Inflammatory macrophage treated with lipopolysaccharide for 1 hour (primary cell): ENCODE data around the gene VSTM2L.
"Not testable (repeated sequence)": the region's sequence is repeated elsewhere in the genome, so short reads cannot be mapped to it uniquely, and the experiment has no call there.

Source experiments
- DNase-seq, 2 donors: peaks; one replicate each; pipeline ENCODE4 v3.0.0-alpha.2; 2020 to 2022

The VSTM2L gene, protein sequence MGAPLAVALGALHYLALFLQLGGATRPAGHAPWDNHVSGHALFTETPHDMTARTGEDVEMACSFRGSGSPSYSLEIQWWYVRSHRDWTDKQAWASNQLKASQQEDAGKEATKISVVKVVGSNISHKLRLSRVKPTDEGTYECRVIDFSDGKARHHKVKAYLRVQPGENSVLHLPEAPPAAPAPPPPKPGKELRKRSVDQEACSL

DNA sequence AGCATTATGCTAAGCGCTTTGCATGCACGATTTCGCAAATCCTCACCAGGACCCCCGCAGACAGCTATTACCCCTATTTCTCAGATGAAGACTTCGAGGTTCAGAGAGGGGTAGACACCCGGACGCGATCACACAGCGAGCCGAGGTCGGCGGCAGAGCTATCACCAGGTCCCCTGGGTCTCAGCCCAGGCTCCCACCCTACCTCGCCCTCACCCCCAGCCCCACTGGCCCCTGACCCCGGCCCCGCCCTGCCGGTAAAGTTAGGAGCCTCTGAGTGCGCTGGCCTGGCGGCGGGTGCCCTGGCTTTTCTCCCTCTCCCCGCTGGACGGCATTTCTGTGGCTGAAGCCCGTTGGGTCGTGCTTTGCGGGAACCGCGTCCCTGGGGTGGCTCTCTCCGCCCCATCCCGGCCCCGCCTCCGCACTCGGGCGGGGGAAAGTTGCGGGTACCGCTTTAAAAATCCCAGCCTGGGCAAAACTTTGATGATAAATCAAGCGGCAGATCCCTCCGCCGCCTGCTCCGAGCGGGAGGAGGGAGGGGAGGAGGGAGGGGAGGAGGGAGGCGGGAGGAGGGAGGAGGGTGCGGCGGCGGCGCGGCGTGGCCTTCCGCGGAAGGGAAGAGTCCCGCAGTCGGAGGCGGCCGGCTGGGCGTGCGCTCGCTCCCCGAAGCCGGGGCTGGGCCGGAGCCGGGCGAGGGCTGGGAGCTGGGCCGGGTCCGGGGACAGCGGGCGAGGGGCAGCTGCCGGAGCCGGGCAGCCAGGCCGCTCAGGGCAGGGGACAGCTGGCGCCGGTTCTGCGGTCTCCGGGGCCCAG is at the start of gene VSTM2L:
Gene VSTM2L, plus strand, starts transcription at position 624 of the 810 bp plus-strand sequence. CDS start 224 bp downstream, outside the sequence.
- peak in 1 of 2 donors; percentile 17 for DNase-seq

DNA sequence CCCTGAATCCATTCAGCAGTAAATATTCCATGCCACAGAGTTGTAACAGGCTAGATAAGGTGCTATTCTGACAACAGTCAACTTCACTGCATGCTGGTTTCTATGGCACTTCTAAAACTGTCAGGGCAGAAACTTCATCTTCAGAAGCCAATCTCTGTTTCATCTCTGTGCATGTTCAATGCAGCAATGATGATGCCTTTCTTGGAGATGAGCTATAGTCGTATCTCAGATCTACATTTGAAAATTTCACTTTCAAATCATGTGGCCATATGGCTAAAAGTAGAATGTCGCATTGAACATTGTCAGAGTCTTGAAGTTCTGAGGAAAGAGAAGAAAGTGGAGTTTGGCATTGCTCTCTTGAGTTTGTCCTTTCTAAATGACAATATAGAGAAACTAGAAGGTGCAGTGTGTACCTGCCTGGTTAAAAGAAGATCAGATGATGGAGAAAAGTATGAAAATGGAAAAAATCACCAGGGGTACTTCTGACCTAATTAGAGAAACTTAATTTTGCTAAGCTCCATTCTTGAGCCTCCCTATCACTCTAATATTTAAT is 49.0 kb upstream of the VSTM2L start:
- DNase-seq, result no peak

DNA sequence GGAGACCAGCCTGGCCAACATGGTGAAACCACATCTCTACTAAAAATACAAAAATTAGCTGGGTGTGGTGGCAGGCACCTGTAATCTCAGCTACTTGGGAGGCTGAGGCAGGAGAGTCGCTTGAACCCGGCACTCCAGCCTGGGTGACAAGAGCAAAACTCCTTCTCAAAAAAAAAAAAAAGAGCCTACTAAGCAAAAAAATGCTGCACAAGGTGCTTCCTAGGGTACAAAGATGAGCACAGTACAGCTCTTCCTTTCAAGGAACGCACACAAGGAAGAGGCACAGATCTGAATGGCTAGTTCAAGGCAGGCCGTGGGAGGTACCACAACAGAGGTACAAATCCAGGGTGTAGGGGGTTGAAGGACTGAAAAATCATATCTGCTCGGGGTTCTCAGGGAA is 46.9 kb upstream of the VSTM2L start:
- not testable (repeated sequence) for DNase-seq

DNA sequence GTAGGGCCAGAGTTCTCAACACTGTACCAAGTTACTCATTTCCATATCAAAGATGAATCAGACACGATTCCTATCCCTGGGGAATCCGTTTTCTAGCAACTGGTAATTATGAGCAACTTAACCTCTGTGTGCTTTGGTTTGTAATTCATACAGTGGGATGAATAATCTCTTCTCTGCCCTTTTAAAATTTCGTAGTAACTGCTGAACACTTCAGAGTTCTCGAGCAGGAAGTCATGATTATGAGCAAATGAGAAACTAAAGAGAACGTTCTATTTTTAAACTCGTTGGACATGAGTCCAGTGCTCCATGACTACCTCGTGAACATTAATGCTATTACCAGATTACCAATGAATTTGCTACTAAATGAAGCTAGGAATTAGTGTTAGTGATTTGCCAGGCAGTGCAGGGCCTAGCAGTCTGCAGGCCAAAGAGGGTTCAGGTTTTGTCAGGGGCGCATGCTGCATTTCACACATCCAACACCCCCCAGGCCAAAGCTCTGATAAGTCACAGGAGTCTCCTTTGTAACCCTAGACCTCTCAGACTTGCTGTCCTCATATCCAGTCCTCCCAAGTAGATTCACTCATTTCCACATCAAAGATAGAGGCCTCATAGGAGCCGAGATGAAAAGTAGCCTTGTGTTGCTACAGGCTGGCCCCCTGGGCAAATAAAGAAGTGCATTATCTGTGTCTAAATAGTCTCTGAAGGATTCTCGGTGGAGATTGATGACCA is 45.8 kb upstream of the VSTM2L start:
- DNase-seq, result no peak

DNA sequence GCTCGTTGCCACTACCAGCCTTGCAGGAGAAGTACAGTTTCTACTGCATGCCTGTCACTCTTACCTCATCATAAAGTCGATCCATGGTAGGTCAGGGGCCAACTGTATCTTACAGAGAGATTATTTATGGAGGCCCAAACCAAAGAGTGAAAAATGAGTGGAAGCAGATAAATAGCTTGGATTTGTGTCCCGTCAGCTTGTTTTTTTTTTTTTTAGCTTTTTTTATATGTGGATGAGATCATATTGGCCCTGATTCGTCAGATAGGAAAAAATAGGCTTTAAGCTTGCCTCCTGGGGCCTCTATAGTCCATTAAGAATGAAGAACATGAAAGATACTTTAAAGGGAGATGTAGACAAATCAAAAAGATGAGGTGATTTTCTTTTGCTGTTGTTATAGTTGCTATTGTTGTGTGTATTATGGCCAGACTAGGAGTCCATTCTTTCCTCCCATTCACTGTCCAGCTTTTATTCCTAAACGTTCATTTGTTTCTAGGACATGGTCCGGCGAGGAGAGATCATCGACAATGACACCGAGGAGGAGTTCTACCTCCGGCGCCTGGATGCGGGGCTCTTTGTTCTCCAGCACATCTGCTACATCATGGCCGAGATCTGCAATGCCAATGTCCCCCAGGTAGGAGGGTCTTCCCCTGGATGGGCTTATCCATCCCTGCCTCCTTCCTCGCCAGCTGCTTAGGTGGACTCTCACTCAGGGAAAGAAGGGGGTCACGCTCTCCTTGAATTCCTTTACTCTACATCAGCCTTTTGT is 43.3 kb upstream of the VSTM2L start:
- no peak for DNase-seq

DNA sequence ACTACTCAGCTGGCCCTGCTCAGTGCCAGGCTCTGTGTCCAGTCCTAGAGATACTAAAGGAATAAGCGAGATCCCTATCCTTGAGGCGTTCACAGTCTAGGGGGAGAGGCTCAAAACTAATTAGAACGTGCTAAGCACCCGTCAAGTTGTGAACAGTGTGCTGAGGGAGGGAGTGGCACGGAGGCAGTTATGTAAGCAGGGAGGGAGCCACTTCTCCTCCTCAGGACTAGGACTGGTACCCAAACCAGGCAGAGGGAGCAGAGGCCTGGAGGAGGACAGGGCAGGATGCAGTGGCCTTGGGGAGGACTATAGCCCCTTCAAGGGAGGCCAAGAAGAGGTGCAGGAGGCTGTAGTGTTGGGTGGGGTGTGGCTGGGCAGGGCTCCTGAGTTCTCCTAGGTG is 39.6 kb upstream of the VSTM2L start:
- DNase-seq, result no peak

DNA sequence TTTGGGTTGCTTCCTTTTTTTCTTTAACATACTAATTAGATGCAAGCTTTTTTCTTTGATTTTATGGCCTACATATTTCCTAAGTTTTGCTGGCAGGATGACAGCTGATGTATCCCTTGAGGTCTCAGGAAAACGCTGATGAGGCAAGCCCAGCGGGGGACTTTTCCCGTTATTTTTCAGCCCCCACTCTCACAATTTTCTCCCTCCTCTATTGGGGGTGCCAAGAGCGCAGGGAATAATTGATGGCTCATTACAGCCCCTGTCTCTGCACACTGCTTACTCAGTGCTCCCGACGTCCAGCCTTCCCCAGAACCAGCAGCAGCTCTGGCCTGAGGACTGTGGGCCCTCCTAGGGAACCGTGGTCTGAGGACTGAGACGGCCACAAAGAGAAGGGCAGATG is 38.6 kb upstream of the VSTM2L start:
- no peak for DNase-seq

DNA sequence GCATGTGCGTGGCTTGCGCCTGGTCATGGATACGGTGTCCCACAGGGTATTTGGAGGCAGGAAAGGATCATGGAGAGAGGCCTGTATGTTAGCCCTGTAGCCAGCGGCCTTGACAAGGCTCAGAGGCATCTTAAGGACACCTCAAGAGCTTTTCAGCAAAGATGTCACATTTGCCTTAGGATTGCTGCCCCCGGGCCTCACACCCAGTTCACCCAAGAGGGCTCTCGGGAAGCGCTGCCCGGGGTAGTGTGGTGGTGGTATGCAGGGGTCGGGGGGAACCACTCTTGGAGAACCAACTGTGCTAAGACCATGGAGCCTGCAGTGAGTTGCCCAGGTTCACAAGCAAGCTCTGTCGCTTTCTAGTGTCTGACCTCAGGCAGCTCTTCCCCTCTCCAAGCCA is 36.9 kb upstream of the VSTM2L start:
- DNase-seq, result no peak

DNA sequence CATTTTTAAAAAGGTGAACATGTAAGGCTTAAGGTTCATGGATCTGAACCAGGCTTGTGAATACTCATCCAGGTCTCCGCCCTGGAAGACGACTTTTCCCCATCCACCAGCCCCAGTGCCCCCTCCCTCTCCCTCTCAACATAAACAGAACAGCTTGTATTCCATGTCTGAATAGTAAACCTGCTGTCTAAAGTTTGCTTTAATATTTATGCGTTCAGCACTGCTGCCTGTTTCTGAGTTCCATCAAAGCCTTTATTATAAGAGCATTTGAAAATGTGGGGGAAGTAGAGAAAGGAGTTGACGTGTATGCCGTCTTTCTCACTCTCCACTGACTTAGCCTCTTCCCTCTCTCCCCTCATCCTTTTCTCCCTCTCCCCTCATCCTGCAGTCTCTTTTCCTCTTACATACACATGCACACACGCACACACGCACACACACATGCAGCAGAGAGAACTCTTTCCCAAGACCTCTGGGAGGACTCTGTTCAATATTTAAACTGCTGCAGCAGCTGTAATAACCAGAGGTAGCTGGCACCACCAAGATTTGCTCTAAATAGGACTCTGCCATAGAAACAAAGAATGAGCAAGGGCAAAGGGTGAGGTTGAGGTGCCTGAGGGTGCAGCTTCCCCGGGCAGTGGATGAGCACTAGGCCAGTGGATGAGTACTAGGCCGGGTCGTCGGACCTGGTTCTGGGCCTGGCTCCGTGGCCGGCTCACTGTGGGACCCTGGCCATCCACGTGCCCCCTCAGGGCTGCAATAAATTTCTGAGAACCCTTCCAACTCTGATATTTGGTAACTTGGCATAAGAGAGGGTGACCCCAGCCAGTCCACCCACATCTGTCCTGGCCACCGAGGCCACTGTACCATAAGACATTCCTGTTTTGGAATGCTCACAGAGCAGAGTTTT is 35.4 kb upstream of the VSTM2L start:
- DNase-seq, result no peak

DNA sequence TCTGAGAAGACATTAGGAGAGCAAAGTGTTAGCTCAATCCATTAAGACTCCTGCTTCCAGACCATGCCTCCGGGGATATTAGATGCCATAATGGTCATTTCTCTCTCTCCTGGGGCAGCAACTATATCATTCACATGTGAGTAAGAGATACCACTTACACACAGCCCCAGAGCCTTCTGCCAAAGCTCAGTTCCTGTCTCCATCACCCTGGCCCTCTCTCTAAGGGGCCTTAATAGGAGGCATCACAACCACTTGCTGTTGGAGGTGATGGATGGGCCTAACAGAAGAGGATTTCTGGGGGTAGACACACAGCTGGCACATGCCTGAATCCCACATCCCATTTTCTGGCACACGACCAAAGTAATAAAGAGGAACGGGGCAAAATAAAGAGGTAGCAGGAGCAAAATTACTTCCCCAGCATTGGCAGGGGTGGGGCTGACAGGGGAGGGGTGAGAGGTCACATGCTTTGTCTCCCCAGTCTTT is 34.0 kb upstream of the VSTM2L start:
- peak in 1 of 2 donors; percentile 9 for DNase-seq

DNA sequence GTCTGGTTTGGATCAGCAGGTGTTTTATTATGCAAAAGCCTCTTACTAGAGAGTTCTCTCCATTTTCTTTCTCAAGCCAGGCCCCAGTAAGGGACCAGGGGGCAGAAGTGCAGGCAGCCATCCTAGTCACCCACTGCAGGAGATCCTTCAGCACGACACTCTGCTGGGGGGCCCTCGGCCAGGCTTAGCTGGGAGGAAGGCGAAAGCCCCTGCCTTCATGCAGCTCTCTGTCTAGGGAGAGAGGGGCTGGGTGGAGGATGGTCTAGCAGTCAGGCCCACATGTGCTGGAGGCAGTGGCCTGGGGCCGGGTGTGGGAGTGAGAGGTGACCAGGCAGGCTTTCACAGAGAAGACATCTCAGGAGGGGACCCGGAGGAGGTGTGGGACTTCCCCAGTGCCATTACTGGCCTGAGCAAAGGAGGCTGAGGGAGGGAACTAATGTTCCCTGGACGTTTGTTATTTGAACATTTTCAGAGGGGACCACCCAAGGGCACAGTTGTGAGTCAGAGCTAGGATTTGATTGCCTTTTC is 33.5 kb upstream of the VSTM2L start:
- no peak for DNase-seq

DNA sequence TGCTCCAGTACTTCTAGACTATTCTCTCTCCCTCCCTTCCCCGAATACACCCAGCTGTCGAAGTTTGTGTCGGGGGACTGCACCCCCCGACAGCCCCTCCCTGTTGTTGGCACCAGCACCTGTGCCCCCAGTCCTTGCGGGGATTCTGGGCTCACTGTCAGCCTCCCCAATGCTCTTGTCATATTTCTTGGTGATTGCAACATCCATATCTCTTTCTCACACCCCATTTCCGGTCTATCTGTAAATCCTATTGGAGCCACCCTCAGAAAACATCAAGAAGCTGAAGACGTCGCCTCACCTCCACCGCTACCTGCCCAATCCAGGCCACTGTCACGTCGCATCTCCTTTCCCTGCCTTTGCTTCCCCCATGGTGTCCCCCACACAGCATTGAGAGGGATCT is 32.6 kb upstream of the VSTM2L start:
- no peak for DNase-seq

DNA sequence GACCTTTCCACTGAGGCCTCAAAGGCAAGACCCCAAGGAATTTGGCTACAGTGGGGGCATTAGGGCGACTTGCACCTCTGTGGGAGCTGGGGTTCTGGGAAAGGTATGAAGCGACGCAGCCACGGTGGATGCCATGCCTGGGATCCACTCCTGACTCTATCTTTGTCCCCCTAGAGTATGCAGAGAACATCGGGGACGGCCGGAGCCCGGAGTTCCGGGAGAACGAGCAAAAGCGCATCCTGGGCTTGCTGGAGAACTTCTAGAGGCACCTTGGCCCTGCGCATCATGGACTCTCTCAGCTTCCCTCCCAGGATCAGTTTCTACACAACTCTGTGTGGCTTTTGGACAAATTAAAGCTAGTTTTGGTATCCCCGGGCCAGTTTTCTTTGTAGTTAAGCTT is 31.2 kb upstream of the VSTM2L start:
- DNase-seq, result no peak

DNA sequence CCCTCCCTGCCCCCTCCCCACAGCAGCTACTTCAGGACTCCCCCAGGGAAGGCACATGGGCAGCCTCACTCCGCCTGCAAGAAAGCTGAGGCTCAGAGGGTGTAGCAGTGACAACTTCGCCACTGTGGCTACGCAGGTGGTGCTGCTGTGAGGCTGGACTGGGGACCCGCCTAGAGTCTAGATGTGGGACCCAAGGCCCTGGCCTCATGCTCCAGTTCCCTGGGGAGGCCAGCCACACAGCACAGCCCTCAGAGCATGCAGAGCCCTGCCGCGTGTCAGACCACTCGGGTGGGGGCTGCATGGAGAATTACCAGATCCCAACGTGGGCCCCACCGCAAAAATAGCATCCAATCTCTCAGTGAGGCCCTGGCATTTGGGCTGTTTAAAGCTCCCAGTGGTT is 30.8 kb upstream of the VSTM2L start:
- no peak for DNase-seq

DNA sequence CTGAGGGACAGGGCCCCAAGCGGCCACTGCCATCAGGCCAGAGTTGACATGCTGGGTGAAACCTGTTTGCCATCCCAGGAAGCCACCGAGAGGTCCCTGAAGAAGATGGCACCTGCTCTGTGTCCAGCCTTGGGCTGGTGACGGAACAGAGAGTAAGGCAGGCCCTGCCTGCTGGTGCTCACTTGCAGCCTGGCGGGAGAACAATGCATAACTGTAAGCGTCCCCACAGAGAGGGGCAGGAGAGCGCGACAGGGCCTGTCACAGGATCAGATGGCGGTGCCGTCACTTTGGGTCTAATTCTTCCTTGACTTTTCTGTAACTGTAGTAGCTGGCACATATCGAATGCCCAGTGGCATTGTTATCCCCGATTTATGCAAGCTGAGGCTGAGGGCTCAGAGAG is 29.0 kb upstream of the VSTM2L start:
- DNase-seq, result no peak

DNA sequence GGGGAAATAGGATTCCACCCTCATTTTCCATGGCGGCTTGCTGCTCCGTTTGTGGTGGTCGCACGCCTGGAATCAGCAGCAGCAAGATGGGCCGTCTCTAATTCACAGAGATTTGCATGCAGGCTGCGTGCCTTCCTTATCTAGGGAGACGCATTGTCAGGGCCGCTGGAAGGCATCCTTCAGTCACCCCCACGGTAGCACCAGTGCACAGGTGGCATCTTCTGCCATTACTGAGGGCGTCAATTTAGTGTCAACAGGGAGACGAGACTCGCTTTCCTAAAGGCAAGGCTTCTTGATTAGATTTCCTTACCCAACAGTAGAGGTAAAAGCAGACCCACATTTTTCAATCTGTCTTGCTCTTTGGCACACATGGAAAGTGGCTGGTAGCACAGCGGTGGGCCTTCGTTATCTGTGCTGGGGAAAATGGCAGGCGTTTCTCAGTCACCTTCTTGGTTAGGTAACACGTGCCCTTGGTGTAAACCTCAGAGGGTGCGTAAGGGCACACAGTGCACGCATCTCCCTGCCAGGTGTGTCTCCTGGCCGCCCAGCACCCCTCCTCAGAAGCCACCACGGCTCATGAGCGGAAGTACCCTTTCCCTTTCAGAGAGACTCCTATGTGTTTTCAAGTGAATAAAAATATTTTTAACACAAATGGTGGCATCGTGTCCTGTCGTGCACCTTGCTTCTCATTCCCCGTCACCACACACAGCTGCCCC is 27.3 kb upstream of the VSTM2L start:
- DNase-seq, result no peak

DNA sequence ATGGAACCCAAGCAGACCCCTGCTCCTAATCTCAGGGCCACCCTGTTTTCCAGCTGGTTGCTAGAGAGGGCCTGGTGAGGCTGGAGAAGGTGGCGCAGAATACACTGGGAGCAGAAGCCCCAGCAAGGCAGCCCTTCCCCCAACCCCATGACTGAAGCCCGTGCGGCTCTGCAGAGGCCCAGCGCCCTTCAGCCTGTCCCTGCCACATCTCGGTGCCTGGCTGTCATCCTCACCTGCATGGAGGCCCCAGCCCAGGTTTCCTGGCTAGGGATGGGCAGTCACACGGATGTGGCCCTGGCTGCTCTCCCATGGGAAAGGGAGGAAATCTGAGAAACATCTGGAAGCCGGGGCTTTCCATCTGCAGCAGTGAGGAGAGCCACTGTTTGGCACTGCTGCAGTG is 26.1 kb upstream of the VSTM2L start:
- DNase-seq, result no peak

DNA sequence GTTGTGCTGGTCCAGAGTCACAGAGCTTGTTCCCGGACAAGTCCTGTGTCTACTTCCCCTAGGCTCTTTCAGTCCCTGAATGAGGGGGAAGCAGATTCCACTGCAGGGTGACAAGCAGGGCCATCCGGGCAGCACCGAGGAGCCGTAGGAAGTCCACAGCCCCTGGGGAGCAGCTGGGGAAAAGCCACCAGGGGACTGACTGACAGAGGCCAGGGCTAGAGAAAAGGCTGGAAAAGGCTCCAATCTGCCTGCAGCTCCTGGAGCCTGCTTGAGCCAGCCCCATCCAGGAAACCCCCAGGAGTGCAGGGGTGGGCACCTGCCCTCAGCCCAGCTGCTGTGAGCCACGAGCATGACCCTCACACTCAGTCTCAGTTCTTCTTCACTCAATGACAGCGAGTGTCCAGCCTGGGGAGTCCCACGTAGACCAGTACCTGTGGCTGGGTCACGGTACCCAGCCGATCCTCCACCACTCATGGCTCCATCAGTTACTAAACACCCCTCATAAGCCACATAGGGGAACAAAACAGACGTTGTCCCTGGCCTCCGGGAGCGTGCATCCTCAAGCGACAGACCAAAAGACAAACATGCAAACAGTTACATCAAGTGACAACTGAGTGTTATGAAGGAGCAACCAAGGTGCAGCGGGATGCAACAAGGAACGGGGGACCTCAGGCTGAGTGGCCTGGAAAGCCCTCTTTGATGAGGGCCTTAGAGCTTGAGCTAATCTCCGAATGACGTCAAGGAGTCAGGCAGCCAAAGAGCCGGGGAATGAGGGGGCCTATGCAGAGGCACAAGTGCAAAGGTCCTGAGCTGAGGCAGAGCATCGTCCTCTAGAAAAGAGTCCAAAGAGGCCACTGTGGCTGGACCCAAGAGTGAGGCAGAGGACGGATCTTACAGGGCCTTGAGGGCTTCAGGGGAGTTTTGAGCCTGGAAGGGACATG is 24.8 kb upstream of the VSTM2L start:
- no peak for DNase-seq

DNA sequence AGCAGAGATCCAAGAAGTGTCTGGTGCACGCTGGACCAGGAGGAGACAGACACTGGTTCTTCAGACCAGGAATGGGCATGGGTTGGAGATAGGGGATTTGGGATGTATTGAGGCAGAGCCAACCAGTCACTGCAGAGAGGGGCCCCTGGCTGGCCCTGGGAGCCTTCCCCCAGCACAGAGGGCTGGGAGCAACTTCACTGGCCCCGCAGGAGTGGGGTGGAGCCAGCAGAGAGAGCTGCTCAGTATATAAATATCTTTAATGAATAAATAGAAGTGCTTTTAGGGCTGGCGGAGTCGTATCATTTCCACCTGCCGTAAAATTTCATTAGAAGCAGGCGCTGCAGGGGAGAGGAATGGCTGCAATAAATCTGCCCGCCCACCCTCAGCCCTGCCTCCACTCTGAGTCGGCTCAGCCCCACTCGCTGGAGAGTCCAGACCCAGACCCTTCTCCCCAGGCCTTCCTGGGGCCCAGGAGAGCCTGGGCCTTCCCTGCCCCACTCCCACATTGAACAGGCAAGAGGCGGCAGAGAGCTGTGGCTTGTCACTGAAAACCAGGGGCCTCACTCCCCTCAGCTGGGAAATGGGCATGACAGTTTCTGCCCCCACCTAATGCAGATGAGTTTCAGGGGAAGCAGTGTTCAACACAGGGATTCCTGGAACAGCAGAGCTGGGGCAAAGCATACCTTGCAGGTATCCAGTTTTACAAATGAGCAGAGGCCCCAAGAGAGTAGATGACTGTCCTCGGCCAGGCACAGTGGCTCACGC is 23.9 kb upstream of the VSTM2L start:
- no peak for DNase-seq
